Cardiac muscle cell (in vitro differentiated cells and primary cell): Measurements from ENCODE around the gene ANKRA2. TPM values are rescaled to one million over a fixed set of nuclear protein-coding genes. Genes with fewer than 3 reads are reported as not detected.

Experiments used
- DNase-seq, 2 donors: peaks; one replicate each; pipeline versions ENCODE4 v3.0.0 to v3.0.0-alpha.2; 2010 to 2017; ENCODE audit warnings: low read depth in 1 of 2, low spot score in 1 of 2
- H3K27ac ChIP-seq: fragments of 200-600 bp; sonication (generic); 2 replicates; pipeline ENCODE4 v1.5.1; 2016
- H3K27me3 ChIP-seq: fragments of 200-600 bp; sonication (generic); 2 replicates; pipeline ENCODE4 v1.6.0; 2016; ENCODE audit warnings: control low read depth
- H3K36me3 ChIP-seq: fragments of 200-600 bp; sonication (generic); 2 replicates; pipeline ENCODE4 v1.5.1; 2016; ENCODE audit warnings: control low read depth
- H3K4me1 ChIP-seq: fragments of 200-600 bp; sonication (generic); 2 replicates; pipeline ENCODE4 v1.8.1; 2017; ENCODE audit warnings: low read depth, mild to moderate bottlenecking, mixed run types
- H3K4me3 ChIP-seq: fragments of 200-600 bp; sonication (generic); 2 replicates; pipeline ENCODE4 v1.5.1; 2016; ENCODE audit warnings: mild to moderate bottlenecking
- H3K9me3 ChIP-seq: fragments of 200-600 bp; sonication (generic); 2 replicates; pipeline ENCODE4 v1.5.1; 2017; ENCODE audit warnings: low read depth, mild to moderate bottlenecking, control low read depth
- CTCF ChIP-seq: IDR thresholded peaks from 2 replicates; pipeline ENCODE4 v1.5.1; 2012; ENCODE audit warnings: low read depth, mild to moderate bottlenecking, low read length
- polyA plus RNA-seq: library from polyadenylated mRNA; unstranded; fragments of >200 nt; fragmentation: Nextera tagmentation; extraction: Ambion mirVana; gene quantifications from 2 replicates; pipeline ENCODE4 v1.2.1, GENCODE V29; 2016
- total RNA-seq: library from RNA; depleted of rRNA; stranded (reverse); fragments of >200 nt; gene quantifications from 2 replicates; pipeline ENCODE4 v1.2.3, GENCODE V29; 2016

Gene ANKRA2
- total and polyA plus RNA-seq, 2 experiments from 2014 or later = 32.0 to 39.5 TPM

GRCh38 chr5:73544429-73545402, 20.7 kb downstream of the ANKRA2 start:
- Histone ChIP-seq H3K36me3 (no peaks in the 10 kb centered on the region), H3K27ac (no peak overlapping the region), H3K4me1 (no peaks in the 10 kb centered on the region), H3K9me3 (no peaks in the 10 kb centered on the region), H3K4me3 (no peak overlapping the region), H3K27me3 (no peaks in the 10 kb centered on the region)
- TF ChIP-seq CTCF = no peak
- DNase-seq = peak in 1 of 2 donors; percentile 38

GRCh38 chr5:73542020-73542419, 23.4 kb downstream of the ANKRA2 start:
- no peaks in the 10 kb centered on the region for H3K27me3 ChIP-seq

GRCh38 chr5:73540192-73540591, 25.2 kb downstream of the ANKRA2 start:
- DNase-seq = peak in 1 of 2 donors; percentile 10
- Histone ChIP-seq H3K27me3 (no peaks in the 10 kb centered on the region), H3K36me3 (no peaks in the 10 kb centered on the region), H3K4me3 (no peak overlapping the region), H3K27ac (no peak overlapping the region), H3K9me3 (no peaks in the 10 kb centered on the region), H3K4me1 (no peaks in the 10 kb centered on the region)
- TF ChIP-seq CTCF = no peak

More at GRCh38 chr5:73542020-73542419, 23.4 kb downstream of the ANKRA2 start:
- Histone ChIP-seq H3K27ac (no peak overlapping the region), H3K4me3 (no peak overlapping the region), H3K4me1 (no peaks in the 10 kb centered on the region), H3K36me3 (no peaks in the 10 kb centered on the region), H3K9me3 (no peaks in the 10 kb centered on the region)
- DNase-seq = no peak
- TF ChIP-seq CTCF = no peak

- Histone ChIP-seq H3K4me1 (no peaks in the 10 kb centered on the region), H3K27me3 (no peaks in the 10 kb centered on the region), H3K9me3 (no peaks in the 10 kb centered on the region), H3K27ac (no peak overlapping the region), H3K4me3 (no peak overlapping the region), H3K36me3 (no peaks in the 10 kb centered on the region)
- no peak for TF ChIP-seq CTCF
- DNase-seq = no peak
Observed at GRCh38 chr5:73539730-73540129, 25.7 kb downstream of the ANKRA2 start.

- no peak overlapping the region for H3K4me3 ChIP-seq
- no peak overlapping the region for H3K27ac ChIP-seq
- no peaks in the 10 kb centered on the region for H3K4me1 ChIP-seq
- no peak for DNase-seq
- no peaks in the 10 kb centered on the region for H3K27me3 ChIP-seq
- no peaks in the 10 kb centered on the region for H3K9me3 ChIP-seq
- no peaks in the 10 kb centered on the region for H3K36me3 ChIP-seq
- no peak for TF ChIP-seq CTCF
Observed at GRCh38 chr5:73534971-73535370, 30.5 kb downstream of the ANKRA2 start.
